GM19238 (cell line): Measurements from ENCODE around the gene TARS2.

Source experiments
- DNase-seq: peaks from one replicate; pipeline ENCODE4 v3.0.0; 2011; ENCODE audit warnings: low spot score; ENCODE audit not compliant: insufficient read length

Gene TARS2

GRCh38 chr1:150536836-150537731 lies 49.9 kb downstream of the TARS2 start:
- DNase-seq: no peak

GRCh38 chr1:150537732-150538684 lies 50.8 kb downstream of the TARS2 start:
- no peak for DNase-seq

- no peak for DNase-seq
Observed at GRCh38 chr1:150543500-150544143, 56.4 kb downstream of the TARS2 start.

GRCh38 chr1:150544204-150544603 lies 57.0 kb downstream of the TARS2 start:
- no peak for DNase-seq

GRCh38 chr1:150545486-150546032 lies 58.3 kb downstream of the TARS2 start:
- DNase-seq: no peak

GRCh38 chr1:150546294-150546937 lies 59.2 kb downstream of the TARS2 start:
- no peak for DNase-seq

- no peak for DNase-seq
Observed at GRCh38 chr1:150548324-150548631, 61.1 kb downstream of the TARS2 start.

GRCh38 chr1:150548632-150549495 lies 61.6 kb downstream of the TARS2 start, which contains the start of gene ADAMTSL4:
TSS of gene ADAMTSL4 (plus strand) at chr1:150549408. CDS start at chr1:150552289, 2,881 bp downstream.
- DNase-seq: peak; percentile 66

- no peak for DNase-seq
Observed at GRCh38 chr1:150549496-150550221, 62.4 kb downstream of the TARS2 start.

- no peak for DNase-seq
Observed at GRCh38 chr1:150550222-150551050, 63.2 kb downstream of the TARS2 start.

GRCh38 chr1:150551051-150551783 lies 64.0 kb downstream of the TARS2 start:
- DNase-seq: no peak

GRCh38 chr1:150551784-150552127 lies 64.5 kb downstream of the TARS2 start:
- no peak for DNase-seq

GRCh38 chr1:150552128-150552910 lies 65.1 kb downstream of the TARS2 start:
- no peak for DNase-seq

- no peak for DNase-seq
Observed at GRCh38 chr1:150552911-150553289, 65.7 kb downstream of the TARS2 start.

GRCh38 chr1:150553392-150554085 lies 66.3 kb downstream of the TARS2 start:
- DNase-seq: no peak

- no peak for DNase-seq
Observed at GRCh38 chr1:150554086-150554452, 66.8 kb downstream of the TARS2 start.
